ENCODE data around the gene MYO7A. TPM values are rescaled to one million over a fixed set of nuclear protein-coding genes. Genes with fewer than 3 reads are reported as not detected.

Gene MYO7A
- total and polyA plus RNA-seq, 2 of the 4 experiments (the other 2 are of a cell fraction) = 0.02 TPM; not detected in 1

DNA sequence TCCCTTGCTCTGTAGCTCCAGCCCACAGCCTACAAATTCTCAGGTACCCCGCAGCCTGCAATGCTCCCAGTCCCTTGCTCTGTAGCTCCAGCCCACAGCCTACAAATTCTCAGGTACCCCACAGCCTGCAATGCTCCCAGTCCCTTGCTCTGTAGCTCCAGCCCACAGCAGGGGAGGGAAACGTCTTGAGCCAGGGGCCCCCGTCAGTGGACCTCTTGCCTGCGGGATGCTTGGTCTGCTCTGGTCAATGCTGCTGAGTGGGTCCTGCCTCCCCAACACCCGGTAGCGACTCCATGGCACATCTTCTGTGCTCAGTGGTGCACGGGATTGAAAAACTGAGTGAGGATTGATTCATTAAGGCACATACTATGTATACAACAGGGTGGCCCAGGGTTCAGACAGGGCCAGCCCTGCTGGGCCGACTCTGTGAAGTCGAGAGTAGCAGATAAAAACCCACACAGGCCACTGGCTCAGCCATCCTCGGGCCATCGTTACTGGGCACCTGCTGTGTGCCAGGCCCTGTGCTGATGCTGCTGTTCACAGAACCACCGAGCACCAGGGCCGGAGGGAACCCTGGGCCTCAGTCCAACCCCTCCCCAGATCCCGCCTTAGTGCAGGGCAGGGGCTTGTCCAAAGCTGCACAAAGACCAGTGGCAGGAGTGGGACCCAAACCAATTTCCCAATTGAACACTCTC lies 69.7 kb downstream of the MYO7A start:
- intact Hi-C loops (cut with micrococcal nuclease) = loop anchor here (5.0 kb wide), 1 partner anchor 215 kb away; no protein-coding TSS in a partner anchor
- H3K23ac ChIP-seq (ENCODE audit: low read depth, low read length) = no peak overlapping the region
- H3K79me1 ChIP-seq (ENCODE audit: low read depth in 1 of 2, low read length in 2 of 2) = no peaks in the 10 kb centered on the region

More for the DNA sequence above, 69.7 kb downstream of the MYO7A start:
- H3K14ac ChIP-seq (replicated peaks; ENCODE audit: low read depth, low read length) = no peak overlapping the region
- no peaks in the 10 kb centered on the region for H3K9me3 ChIP-seq (ENCODE audit: control insufficient read depth, insufficient read depth, low read length)
- H4K91ac ChIP-seq (ENCODE audit: insufficient read depth, low read depth, low read length) = no peak overlapping the region
- POLR2A ChIA-PET (ENCODE audit: unreplicated experiment) = no interaction called here
- no peak overlapping the region for H3K56ac ChIP-seq (ENCODE audit: extremely low read depth, insufficient read depth, low read length)
- H4K20me1 ChIP-seq (ENCODE audit: insufficient read depth, low read length) = no peaks in the 10 kb centered on the region
- in situ Hi-C loops (cut with MboI; ENCODE audit: low sequenced_read_pairs) = loop anchor here (5.0 kb wide), 1 partner anchor 355 kb away; no protein-coding TSS in a partner anchor
- H3K4me2 ChIP-seq (ENCODE audit: low read depth, low read length) = no peak overlapping the region
- DNase-seq (no peak), ATAC-seq (ENCODE audit: low read depth) (no peak)
- no peak overlapping the region for H2AK9ac ChIP-seq (replicated peaks; ENCODE audit: low read depth, low read length, poor library complexity)
- no peak overlapping the region for H3K4ac ChIP-seq (ENCODE audit: low read depth, low read length)
- H2BK120ac ChIP-seq (ENCODE audit: low read depth, low read length) = no peak overlapping the region
- H3K9me1 ChIP-seq (ENCODE audit: insufficient read depth, low read length) = peaks cover 2% of the 10 kb centered on the region; the same call in 1 of the 2 replicates
- H3K36me3 ChIP-seq (ENCODE audit: control insufficient read depth, insufficient read depth, low read length) = no peaks in the 10 kb centered on the region
- H4K5ac ChIP-seq (ENCODE audit: low read depth, low read length) = no peak overlapping the region
- H2AFZ ChIP-seq (replicated peaks; ENCODE audit: low read length, poor library complexity) = peak overlapping the region; percentile 10
- H3K4me1 ChIP-seq (ENCODE audit: control insufficient read depth, insufficient read depth, low read length) = no peaks in the 10 kb centered on the region
- H3K27me3 ChIP-seq (ENCODE audit: control insufficient read depth, insufficient read depth, low read length) = no peaks in the 10 kb centered on the region; the same call in 1 of the 2 replicates
- H2AK5ac ChIP-seq (ENCODE audit: low read depth, low read length) = no peak overlapping the region
- H3K9ac ChIP-seq (ENCODE audit: low read depth, low read length) = no peak overlapping the region
- no peak overlapping the region for H2BK5ac ChIP-seq (ENCODE audit: low read depth, low read length, poor library complexity, severe bottlenecking)
- BruUV-seq (replicated peaks) = no TSS peak
- no CpG with 5 or more reads among the region's 14 CpGs for WGBS, 2 experiments (ENCODE audit: extremely low coverage in 2 of 2, insufficient read length in 1 of 2)
- H3K27ac ChIP-seq (ENCODE audit: insufficient read depth, low read length) = no peak overlapping the region
- dilution Hi-C loops (cut with HindIII; ENCODE audit: low sequenced_read_pairs, unreplicated experiment) = no loop called here
- H3K18ac ChIP-seq (ENCODE audit: low read depth, low read length) = no peak overlapping the region
- no peak overlapping the region for H2BK15ac ChIP-seq (ENCODE audit: low read depth, low read length)
- no peak overlapping the region for H2BK20ac ChIP-seq (ENCODE audit: low read depth, low read length)
- no peak overlapping the region for H4K8ac ChIP-seq (ENCODE audit: low read depth in 2 of 2, low read length in 2 of 2)
- CTCF ChIA-PET = no interaction called here
- H3K4me3 ChIP-seq (ENCODE audit: insufficient read depth, low read depth, low read length) = no peak overlapping the region
- TF ChIP-seq MAZ (IDR thresholded peaks at IDR 0.05; ENCODE audit: borderline replicate concordance, low read depth, low read length) = no peak
- TF ChIP-seq, protein P1, sequence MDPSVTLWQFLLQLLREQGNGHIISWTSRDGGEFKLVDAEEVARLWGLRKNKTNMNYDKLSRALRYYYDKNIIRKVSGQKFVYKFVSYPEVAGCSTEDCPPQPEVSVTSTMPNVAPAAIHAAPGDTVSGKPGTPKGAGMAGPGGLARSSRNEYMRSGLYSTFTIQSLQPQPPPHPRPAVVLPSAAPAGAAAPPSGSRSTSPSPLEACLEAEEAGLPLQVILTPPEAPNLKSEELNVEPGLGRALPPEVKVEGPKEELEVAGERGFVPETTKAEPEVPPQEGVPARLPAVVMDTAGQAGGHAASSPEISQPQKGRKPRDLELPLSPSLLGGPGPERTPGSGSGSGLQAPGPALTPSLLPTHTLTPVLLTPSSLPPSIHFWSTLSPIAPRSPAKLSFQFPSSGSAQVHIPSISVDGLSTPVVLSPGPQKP (IDR thresholded peaks at IDR 0.05; ENCODE audit: borderline replicate concordance, low read depth, low read length) = no peak
- no peak for TF ChIP-seq BHLHE40 (IDR thresholded peaks at IDR 0.05; ENCODE audit: low read depth, low read length)
- TF ChIP-seq SMC3 (IDR thresholded peaks at IDR 0.05; ENCODE audit: low read depth, low read length) = no peak
- TF ChIP-seq, protein P2, sequence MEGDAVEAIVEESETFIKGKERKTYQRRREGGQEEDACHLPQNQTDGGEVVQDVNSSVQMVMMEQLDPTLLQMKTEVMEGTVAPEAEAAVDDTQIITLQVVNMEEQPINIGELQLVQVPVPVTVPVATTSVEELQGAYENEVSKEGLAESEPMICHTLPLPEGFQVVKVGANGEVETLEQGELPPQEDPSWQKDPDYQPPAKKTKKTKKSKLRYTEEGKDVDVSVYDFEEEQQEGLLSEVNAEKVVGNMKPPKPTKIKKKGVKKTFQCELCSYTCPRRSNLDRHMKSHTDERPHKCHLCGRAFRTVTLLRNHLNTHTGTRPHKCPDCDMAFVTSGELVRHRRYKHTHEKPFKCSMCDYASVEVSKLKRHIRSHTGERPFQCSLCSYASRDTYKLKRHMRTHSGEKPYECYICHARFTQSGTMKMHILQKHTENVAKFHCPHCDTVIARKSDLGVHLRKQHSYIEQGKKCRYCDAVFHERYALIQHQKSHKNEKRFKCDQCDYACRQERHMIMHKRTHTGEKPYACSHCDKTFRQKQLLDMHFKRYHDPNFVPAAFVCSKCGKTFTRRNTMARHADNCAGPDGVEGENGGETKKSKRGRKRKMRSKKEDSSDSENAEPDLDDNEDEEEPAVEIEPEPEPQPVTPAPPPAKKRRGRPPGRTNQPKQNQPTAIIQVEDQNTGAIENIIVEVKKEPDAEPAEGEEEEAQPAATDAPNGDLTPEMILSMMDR (conservative IDR thresholded peaks at IDR 0.05; ENCODE audit: low read depth, low read length) = no peak
- no peak for TF ChIP-seq CEBPB (IDR thresholded peaks at IDR 0.05; ENCODE audit: low read depth, low read length)
- no peak for TF ChIP-seq RFX5 (IDR thresholded peaks at IDR 0.05; ENCODE audit: low read depth, low read length)
- TF ChIP-seq NFE2L2 (IDR thresholded peaks at IDR 0.05; ENCODE audit: low read depth, low read length) = no peak
